Uterus (tissue), 4 donors: ENCODE data around the gene NTN4. TPM values are rescaled to one million over a fixed set of nuclear protein-coding genes. Genes with fewer than 3 reads are reported as not detected.

Source experiments
- DNase-seq, 2 donors: peaks; one replicate each; pipeline ENCODE4 v3.0.0-alpha.2; 2019 to 2020
- H3K27ac ChIP-seq, 2 donors: fragments of 200-600 bp; sonication (generic); 1 replicate in 1 of 2; 2 replicates in 1 of 2; pipeline ENCODE4 v1.5.1; 2016 to 2018
- H3K27me3 ChIP-seq, 2 donors: fragments of 200-600 bp; sonication (generic); one replicate each; pipeline ENCODE4 v1.5.1; 2018 to 2019; ENCODE audit warnings: control low read depth in 1 of 2
- H3K36me3 ChIP-seq, 2 donors: fragments of 200-600 bp; sonication (generic); one replicate each; pipeline ENCODE4 v1.5.1; 2019; ENCODE audit warnings: control low read depth in 1 of 2
- H3K4me1 ChIP-seq, 2 donors: fragments of 200-600 bp; sonication (generic); one replicate each; pipeline ENCODE4 v1.5.1; 2018 to 2019; ENCODE audit warnings: control low read depth in 1 of 2
- H3K4me3 ChIP-seq, 2 donors: fragments of 200-600 bp; sonication (generic); 1 replicate in 1 of 2; 2 replicates in 1 of 2; pipeline ENCODE4 v1.5.1; 2018 to 2019; ENCODE audit warnings: mild to moderate bottlenecking in 1 of 2
- H3K9me3 ChIP-seq, 2 donors: fragments of 200-600 bp; sonication (generic); one replicate each; pipeline ENCODE4 v1.5.1; 2019; ENCODE audit warnings: control low read depth in 1 of 2
- CTCF ChIP-seq, 4 experiments: fragments of 200-600 bp in 2 of 4; fragments of 450-650 bp in 2 of 4; sonication (generic) in 2 of 4; IDR thresholded peaks; one replicate each; pipeline ENCODE4 v1.5.1; 2016 to 2019; ENCODE audit warnings: antibody characterized with exemption in 4 of 4, mild to moderate bottlenecking in 2 of 4, moderate library complexity in 1 of 4
- POLR2A ChIP-seq, 2 donors: fragments of 450-650 bp; IDR thresholded peaks; one replicate each; pipeline ENCODE4 v1.6.1; 2016; ENCODE audit warnings: antibody characterized with exemption in 2 of 2, mild to moderate bottlenecking in 1 of 2, moderate library complexity in 1 of 2
- intact Hi-C: fragments of 100-400 bp; cut with DNase I; formaldehyde crosslinking; loops from one replicate; pipeline ENCODE4 v1.15.1; 2023; ENCODE audit warnings: low total_unique reads
- total RNA-seq, 4 donors: library from RNA; depleted of rRNA in 3 of 4; stranded (reverse); fragments of >200 nt in 3 of 4; gene quantifications; one replicate each; pipeline versions ENCODE4 v1.1.0 to v1.2.4, GENCODE V29; 2014 to 2023
- donor health status: DM: yes; HTN: yes; CAD: no.

The NTN4 gene
- total RNA-seq, 4 donors from 2014 or later: 16.6 to 86.8 (median 28.2) TPM

- TF ChIP-seq POLR2A (IDR thresholded peaks at IDR 0.05) (no peak), CTCF (IDR thresholded peaks at IDR 0.05) (no peak)
- Histone ChIP-seq H3K27ac (no peak overlapping the region), H3K4me3 (no peak overlapping the region), H3K9me3 (no peaks in the 10 kb centered on the region), H3K36me3 (no peaks in the 10 kb centered on the region), H3K27me3 (no peaks in the 10 kb centered on the region), H3K4me1 (no peaks in the 10 kb centered on the region)
- intact Hi-C loops: no loop called here
- DNase-seq: no peak
Observed at GRCh38 chr12:95700316-95700785, 90.2 kb downstream of the NTN4 start.

GRCh38 chr12:95699579-95699978 is 91.0 kb downstream of the NTN4 start:
- no peak for DNase-seq

GRCh38 chr12:95694136-95694535 is 96.4 kb downstream of the NTN4 start:
- Histone ChIP-seq H3K27ac (no peak overlapping the region), H3K36me3 (no peaks in the 10 kb centered on the region), H3K9me3 (no peaks in the 10 kb centered on the region), H3K27me3 (no peaks in the 10 kb centered on the region), H3K4me3 (no peak overlapping the region), H3K4me1 (no peaks in the 10 kb centered on the region)
- no peak for TF ChIP-seq POLR2A (IDR thresholded peaks at IDR 0.05)
- TF ChIP-seq CTCF (IDR thresholded peaks at IDR 0.05): no peak
- DNase-seq: no peak
- intact Hi-C loops: no loop called here

More at GRCh38 chr12:95699579-95699978, 91.0 kb downstream of the NTN4 start:
- TF ChIP-seq CTCF (IDR thresholded peaks at IDR 0.05) (no peak), POLR2A (IDR thresholded peaks at IDR 0.05) (no peak)
- H3K9me3 ChIP-seq: no peaks in the 10 kb centered on the region
- H3K36me3 ChIP-seq: no peaks in the 10 kb centered on the region
- H3K4me1 ChIP-seq: no peaks in the 10 kb centered on the region
- H3K27me3 ChIP-seq: no peaks in the 10 kb centered on the region
- intact Hi-C loops: no loop called here
- no peak overlapping the region for H3K27ac ChIP-seq
- no peak overlapping the region for H3K4me3 ChIP-seq

DNA sequence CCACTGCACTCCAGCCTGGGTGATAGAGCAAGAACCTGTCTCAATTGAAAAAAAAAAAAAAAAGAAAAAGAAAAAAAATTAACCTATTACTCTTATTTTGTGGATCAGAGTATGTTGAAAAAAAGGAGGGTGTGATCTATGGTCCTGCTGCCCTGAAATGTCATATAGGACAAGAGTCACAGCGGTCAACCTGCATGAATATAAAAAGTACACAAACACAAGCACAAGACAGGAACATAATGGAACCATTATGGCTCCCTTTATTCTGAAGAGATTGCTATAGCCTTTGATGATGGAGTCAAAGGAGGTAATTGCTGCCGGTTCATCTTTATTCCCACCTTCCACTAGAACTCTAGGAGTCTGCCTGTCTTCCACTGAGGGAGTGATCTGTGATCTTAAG is 96.9 kb downstream of the NTN4 start:
- Histone ChIP-seq H3K4me3 (no peak overlapping the region), H3K27ac (no peak overlapping the region), H3K9me3 (no peaks in the 10 kb centered on the region), H3K36me3 (no peaks in the 10 kb centered on the region), H3K27me3 (no peaks in the 10 kb centered on the region), H3K4me1 (no peaks in the 10 kb centered on the region)
- intact Hi-C loops: no loop called here
- no peak for DNase-seq
- TF ChIP-seq CTCF (IDR thresholded peaks at IDR 0.05) (no peak), POLR2A (IDR thresholded peaks at IDR 0.05) (no peak)

GRCh38 chr12:95690861-95691635 is 99.5 kb downstream of the NTN4 start:
- Histone ChIP-seq H3K36me3 (no peaks in the 10 kb centered on the region), H3K27ac (no peak overlapping the region), H3K4me3 (no peak overlapping the region), H3K4me1 (no peaks in the 10 kb centered on the region), H3K27me3 (no peaks in the 10 kb centered on the region), H3K9me3 (no peaks in the 10 kb centered on the region)
- no peak for DNase-seq
- intact Hi-C loops: no loop called here
- no peak for TF ChIP-seq POLR2A (IDR thresholded peaks at IDR 0.05)
